Measurements from ENCODE around the gene TIGAR. TPM values are rescaled to one million over a fixed set of nuclear protein-coding genes. Genes with fewer than 3 reads are reported as not detected.

TIGAR gene
- total and polyA plus RNA-seq, 2 experiments from 2014 or later: 9.3 to 23.6 TPM

DNA sequence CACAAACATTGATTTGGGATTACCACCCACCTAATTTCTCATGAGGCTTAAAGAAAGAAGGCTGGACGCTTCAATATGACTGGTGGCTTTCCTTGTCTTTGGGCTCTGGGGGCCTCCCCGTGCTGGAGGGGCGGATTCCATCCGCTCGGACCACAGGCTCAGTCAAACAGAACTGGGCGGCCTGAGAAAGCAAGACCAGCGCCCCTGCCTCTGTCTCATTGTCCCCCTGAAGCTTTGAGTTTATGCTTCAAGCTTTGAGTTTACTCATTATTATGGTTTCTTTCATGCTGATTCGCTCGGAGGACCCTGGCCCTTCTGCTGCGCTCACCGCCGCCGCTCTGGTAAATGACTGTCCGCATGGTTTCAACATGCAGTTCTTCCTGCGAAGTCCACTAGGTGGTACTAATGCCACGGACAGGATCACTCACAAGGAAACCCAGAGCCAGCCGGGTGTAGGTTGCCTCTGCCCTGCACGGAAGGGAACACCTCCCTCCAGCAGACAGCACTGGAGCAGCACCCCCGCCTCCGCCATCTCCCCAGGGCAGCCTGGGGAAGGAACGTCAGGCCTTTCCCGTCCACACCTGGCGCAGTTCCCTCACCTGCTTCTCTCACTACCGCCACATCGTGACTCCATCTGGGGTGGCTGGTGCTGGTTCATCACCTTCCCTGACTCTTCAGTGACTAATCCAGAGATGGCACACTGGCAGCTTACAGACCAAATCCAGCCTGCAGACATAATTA is 13.2 kb upstream of the TIGAR start:
- no peaks in the 10 kb centered on the region for H3K36me3 ChIP-seq (ENCODE audit: low read depth)
- no peak overlapping the region for H3K9ac ChIP-seq
- no peak overlapping the region for H3K4me2 ChIP-seq (ENCODE audit: unreplicated experiment)
- peak; percentile 80 for DNase-seq
- 36 to 37% methylated on average over 24 to 25 of the region's 25 CpGs for WGBS, 2 experiments (ENCODE audit: low coverage in 1 of 2, low lambda C conversion rate in 2 of 2, missing lambda C conversion rate in 2 of 2)
- H3F3A ChIP-seq (ENCODE audit: insufficient read depth): no peaks in the 10 kb centered on the region
- H4K20me1 ChIP-seq (ENCODE audit: insufficient read depth): no peaks in the 10 kb centered on the region
- H2AFZ ChIP-seq: no peak overlapping the region
- no peak overlapping the region for H3K4me3 ChIP-seq
- peaks cover 47% of the 10 kb centered on the region for H3K27me3 ChIP-seq (replicated peaks; ENCODE audit: insufficient read depth)
- no peak overlapping the region for H3K27ac ChIP-seq
- H3K79me2 ChIP-seq (ENCODE audit: insufficient read depth): no peaks in the 10 kb centered on the region
- H3K9me2 ChIP-seq (ENCODE audit: insufficient read depth): no peaks in the 10 kb centered on the region
- H3K4me1 ChIP-seq (ENCODE audit: insufficient read depth): no peaks in the 10 kb centered on the region
- H3K9me3 ChIP-seq (ENCODE audit: low read depth): no peaks in the 10 kb centered on the region
- no peak for TF ChIP-seq EZH2phosphoT487 (IDR thresholded peaks at IDR 0.05; ENCODE audit: insufficient read depth, low read depth)
- TF ChIP-seq EZH2 (IDR thresholded peaks at IDR 0.05; ENCODE audit: insufficient read depth, poor library complexity, severe bottlenecking): no peak
- in situ Hi-C loops (cut with MboI): no loop called here

- no peaks in the 10 kb centered on the region for H3F3A ChIP-seq (ENCODE audit: insufficient read depth)
- no peaks in the 10 kb centered on the region for H3K79me2 ChIP-seq (ENCODE audit: insufficient read depth)
- no peak overlapping the region for H3K4me2 ChIP-seq (ENCODE audit: unreplicated experiment)
- WGBS, 2 experiments (ENCODE audit: low coverage in 1 of 2, low lambda C conversion rate in 2 of 2, missing lambda C conversion rate in 2 of 2): 72 to 75% methylated on average over 13 to 14 of the region's 14 CpGs
- H3K27ac ChIP-seq: no peak overlapping the region
- H3K9ac ChIP-seq: no peak overlapping the region
- no peak overlapping the region for H3K4me3 ChIP-seq
- peaks cover 45% of the 10 kb centered on the region for H3K27me3 ChIP-seq (replicated peaks; ENCODE audit: insufficient read depth)
- no peak for DNase-seq
- no peaks in the 10 kb centered on the region for H3K4me1 ChIP-seq (ENCODE audit: insufficient read depth)
- no peaks in the 10 kb centered on the region for H3K9me2 ChIP-seq (ENCODE audit: insufficient read depth)
- no peak for TF ChIP-seq EZH2 (IDR thresholded peaks at IDR 0.05; ENCODE audit: insufficient read depth, poor library complexity, severe bottlenecking)
- no peak for TF ChIP-seq EZH2phosphoT487 (IDR thresholded peaks at IDR 0.05; ENCODE audit: insufficient read depth, low read depth)
- no peaks in the 10 kb centered on the region for H3K36me3 ChIP-seq (ENCODE audit: low read depth)
- no peaks in the 10 kb centered on the region for H4K20me1 ChIP-seq (ENCODE audit: insufficient read depth)
- H2AFZ ChIP-seq: no peak overlapping the region
- H3K9me3 ChIP-seq (ENCODE audit: low read depth): no peaks in the 10 kb centered on the region
- in situ Hi-C loops (cut with MboI): no loop called here
Measured at GRCh38 chr12:4308334-4308950, 12.6 kb upstream of the TIGAR start.

- no peak overlapping the region for H2AFZ ChIP-seq
- H4K20me1 ChIP-seq (ENCODE audit: insufficient read depth): no peaks in the 10 kb centered on the region
- DNase-seq: no peak
- H3K4me3 ChIP-seq: no peak overlapping the region
- no peaks in the 10 kb centered on the region for H3K4me1 ChIP-seq (ENCODE audit: insufficient read depth)
- peaks cover 19% of the 10 kb centered on the region for H3K27me3 ChIP-seq (replicated peaks; ENCODE audit: insufficient read depth)
- no peak overlapping the region for H3K27ac ChIP-seq
- no peak for TF ChIP-seq EZH2phosphoT487 (IDR thresholded peaks at IDR 0.05; ENCODE audit: insufficient read depth, low read depth)
- no peak for TF ChIP-seq EZH2 (IDR thresholded peaks at IDR 0.05; ENCODE audit: insufficient read depth, poor library complexity, severe bottlenecking)
- WGBS, 2 experiments (ENCODE audit: low coverage in 1 of 2, low lambda C conversion rate in 2 of 2, missing lambda C conversion rate in 2 of 2): 17 to 21% methylated on average over 5 of the region's 5 CpGs
- no peaks in the 10 kb centered on the region for H3K9me2 ChIP-seq (ENCODE audit: insufficient read depth)
- no peaks in the 10 kb centered on the region for H3K79me2 ChIP-seq (ENCODE audit: insufficient read depth)
- no peak overlapping the region for H3K9ac ChIP-seq
- no peaks in the 10 kb centered on the region for H3K36me3 ChIP-seq (ENCODE audit: low read depth)
- no peaks in the 10 kb centered on the region for H3K9me3 ChIP-seq (ENCODE audit: low read depth)
- in situ Hi-C loops (cut with MboI): no loop called here
- H3K4me2 ChIP-seq (ENCODE audit: unreplicated experiment): no peak overlapping the region
- no peaks in the 10 kb centered on the region for H3F3A ChIP-seq (ENCODE audit: insufficient read depth)
Measured at GRCh38 chr12:4311776-4312175, 9.2 kb upstream of the TIGAR start.

DNA sequence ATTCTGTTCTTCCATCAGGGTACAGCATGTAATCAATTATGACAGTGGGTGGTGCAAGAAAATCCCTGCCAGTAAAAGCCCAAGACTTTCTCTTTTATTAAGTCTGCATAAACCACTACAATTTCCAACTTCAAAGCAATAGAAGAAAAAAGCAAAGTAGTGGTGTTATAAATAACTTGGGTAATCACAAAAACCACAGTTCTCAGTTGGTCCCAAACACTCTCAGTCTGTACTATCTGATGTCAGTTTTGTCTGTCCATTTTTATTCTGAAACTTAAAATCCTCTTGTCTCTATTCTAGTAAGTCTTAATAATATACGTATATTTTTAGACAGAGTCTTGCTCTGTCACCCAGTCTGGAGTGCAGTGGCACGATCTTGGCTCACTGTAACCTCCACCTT is 8.8 kb upstream of the TIGAR start:
- no peak overlapping the region for H3K4me2 ChIP-seq (ENCODE audit: unreplicated experiment)
- peaks cover 15% of the 10 kb centered on the region for H3K27me3 ChIP-seq (replicated peaks; ENCODE audit: insufficient read depth)
- no peak for DNase-seq
- no peaks in the 10 kb centered on the region for H3F3A ChIP-seq (ENCODE audit: insufficient read depth)
- H2AFZ ChIP-seq: no peak overlapping the region
- H3K4me3 ChIP-seq: no peak overlapping the region
- H3K36me3 ChIP-seq (ENCODE audit: low read depth): no peaks in the 10 kb centered on the region
- no peaks in the 10 kb centered on the region for H3K79me2 ChIP-seq (ENCODE audit: insufficient read depth)
- in situ Hi-C loops (cut with MboI): no loop called here
- H4K20me1 ChIP-seq (ENCODE audit: insufficient read depth): no peaks in the 10 kb centered on the region
- no peak overlapping the region for H3K9ac ChIP-seq
- H3K27ac ChIP-seq: no peak overlapping the region
- no peaks in the 10 kb centered on the region for H3K9me2 ChIP-seq (ENCODE audit: insufficient read depth)
- TF ChIP-seq EZH2phosphoT487 (IDR thresholded peaks at IDR 0.05; ENCODE audit: insufficient read depth, low read depth) (no peak), EZH2 (IDR thresholded peaks at IDR 0.05; ENCODE audit: insufficient read depth, poor library complexity, severe bottlenecking) (no peak)
- no peaks in the 10 kb centered on the region for H3K4me1 ChIP-seq (ENCODE audit: insufficient read depth)
- no peaks in the 10 kb centered on the region for H3K9me3 ChIP-seq (ENCODE audit: low read depth)
- WGBS, 2 experiments (ENCODE audit: low coverage in 1 of 2, low lambda C conversion rate in 2 of 2, missing lambda C conversion rate in 2 of 2): 25 to 26% methylated on average over 2 of the region's 2 CpGs
